LNCAP (cell line): ENCODE measurements around the gene CAPN8.

Experiments used
- CTCF ChIP-seq: fragments of 450-650 bp; IDR thresholded peaks from 2 replicates; pipeline ENCODE4 v1.5.1; 2017; ENCODE audit warnings: mild to moderate bottlenecking

The CAPN8 gene

GRCh38 chr1:223659711-223660110 is 5.8 kb downstream of the CAPN8 start:
- no peak for TF ChIP-seq CTCF

GRCh38 chr1:223657978-223658377 is 7.5 kb downstream of the CAPN8 start:
- no peak for TF ChIP-seq CTCF

GRCh38 chr1:223654083-223654482 is 11.4 kb downstream of the CAPN8 start:
- no peak for TF ChIP-seq CTCF

GRCh38 chr1:223653431-223653830 is 12.1 kb downstream of the CAPN8 start:
- no peak for TF ChIP-seq CTCF

- no peak for TF ChIP-seq CTCF
Measured at GRCh38 chr1:223653015-223653414, 12.5 kb downstream of the CAPN8 start.

GRCh38 chr1:223652436-223652941 is 13.0 kb downstream of the CAPN8 start:
- no peak for TF ChIP-seq CTCF

GRCh38 chr1:223651291-223651991 is 14.1 kb downstream of the CAPN8 start:
- TF ChIP-seq CTCF: no peak

- no peak for TF ChIP-seq CTCF
Measured at GRCh38 chr1:223650465-223650864, 15.0 kb downstream of the CAPN8 start.
